Erythroblast (primary cell): ENCODE data around the gene SCN1B.

Experiments
- GATA1 ChIP-seq: IDR thresholded peaks from 2 replicates; pipeline ENCODE4 v1.6.1; 2011; ENCODE audit warnings: low read depth, mild to moderate bottlenecking, control low read depth, low read length, moderate library complexity
- POLR2A ChIP-seq: IDR thresholded peaks from 2 replicates; pipeline ENCODE4 v1.6.1; 2011; ENCODE audit warnings: mild to moderate bottlenecking, low read length

- TF ChIP-seq POLR2A = no peak
- TF ChIP-seq GATA1 = no peak
Observed at GRCh38 chr19:35073516-35073915, 43.2 kb downstream of the SCN1B start.
